SIG-M5 treated with dmso at 0.1 percent for 504 hours (cell line): ENCODE results near the gene GRIK4.
"Not testable (repeated sequence)": the region's sequence is repeated elsewhere in the genome, so short reads cannot be mapped to it uniquely, and the experiment has no call there.

Source experiments
- DNase-seq: peaks from one replicate; lab custom pipeline; 2025; ENCODE audit not compliant: unreplicated experiment; lab: John Stamatoyannopoulos, UW

GRIK4 gene

DNA sequence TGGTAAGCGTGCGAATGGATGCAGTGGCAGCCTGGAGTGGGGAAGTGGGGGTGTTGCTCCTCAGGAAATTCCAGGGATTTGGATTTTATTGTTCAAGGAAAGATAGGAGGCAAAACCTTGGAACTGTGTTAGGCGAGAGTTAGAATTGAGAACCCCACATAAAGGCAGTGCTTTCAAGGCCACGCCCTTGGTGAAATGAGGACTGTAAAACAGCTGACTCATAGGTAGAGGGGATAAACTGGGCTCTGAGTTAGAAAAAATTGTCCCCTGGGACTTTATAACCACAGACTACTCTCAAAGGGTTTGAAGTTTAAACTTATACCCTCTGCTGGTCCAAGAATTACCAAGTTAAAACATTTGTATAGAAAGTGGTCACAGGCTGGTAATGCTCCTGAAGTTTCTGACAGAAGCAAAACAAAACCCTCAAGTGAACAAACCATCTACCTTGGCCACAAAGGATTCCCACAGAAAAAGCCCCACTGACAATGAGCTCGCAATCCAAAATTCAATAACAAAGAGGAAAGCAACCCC, 262.0 kb downstream of the GRIK4 start:
- no peak for DNase-seq

DNA sequence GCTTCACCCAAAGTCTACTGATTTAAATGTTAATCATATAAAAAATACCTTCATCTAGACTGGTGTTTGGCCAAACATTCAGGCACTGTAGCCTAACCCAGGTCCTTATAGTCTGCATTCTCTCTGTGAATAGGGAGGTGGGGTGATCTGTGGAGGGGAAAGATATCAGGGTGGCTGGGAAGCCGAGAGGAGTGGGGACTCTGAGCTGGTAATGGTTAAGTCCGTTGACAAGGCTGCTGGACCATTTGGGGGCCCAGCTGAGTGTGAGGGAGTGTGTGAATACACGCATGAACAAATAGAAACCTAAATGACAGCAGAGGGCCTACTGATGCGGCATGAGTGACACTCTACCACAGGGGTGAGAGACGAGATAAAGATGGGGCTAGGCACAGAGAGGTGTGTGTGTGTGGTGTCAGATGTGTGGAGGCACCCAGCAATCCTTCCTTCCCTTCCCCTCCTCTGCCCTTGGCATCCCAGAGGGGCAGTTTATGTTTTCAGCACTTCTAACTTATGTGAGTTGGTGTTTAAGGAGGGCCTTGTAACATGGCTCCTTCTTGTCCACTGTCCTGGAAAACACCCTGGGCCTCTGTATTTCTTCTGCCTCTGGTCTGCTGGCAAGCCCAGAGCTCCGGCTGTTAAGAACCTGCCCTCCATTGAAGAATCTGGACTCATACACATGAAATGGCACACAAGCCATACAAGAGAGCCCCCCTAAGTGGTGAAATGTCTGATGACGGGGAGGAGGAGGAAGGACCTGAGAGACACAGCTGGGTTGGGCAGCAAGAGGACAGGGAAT, 263.2 kb downstream of the GRIK4 start:
- DNase-seq, result no peak

- no peak for DNase-seq
Observed at GRCh38 chr11:120775986-120776951, 264.7 kb downstream of the GRIK4 start.

GRCh38 chr11:120778685-120779490, 267.3 kb downstream of the GRIK4 start:
- DNase-seq, result no peak

GRCh38 chr11:120780239-120780638, 268.7 kb downstream of the GRIK4 start:
- no peak for DNase-seq

DNA sequence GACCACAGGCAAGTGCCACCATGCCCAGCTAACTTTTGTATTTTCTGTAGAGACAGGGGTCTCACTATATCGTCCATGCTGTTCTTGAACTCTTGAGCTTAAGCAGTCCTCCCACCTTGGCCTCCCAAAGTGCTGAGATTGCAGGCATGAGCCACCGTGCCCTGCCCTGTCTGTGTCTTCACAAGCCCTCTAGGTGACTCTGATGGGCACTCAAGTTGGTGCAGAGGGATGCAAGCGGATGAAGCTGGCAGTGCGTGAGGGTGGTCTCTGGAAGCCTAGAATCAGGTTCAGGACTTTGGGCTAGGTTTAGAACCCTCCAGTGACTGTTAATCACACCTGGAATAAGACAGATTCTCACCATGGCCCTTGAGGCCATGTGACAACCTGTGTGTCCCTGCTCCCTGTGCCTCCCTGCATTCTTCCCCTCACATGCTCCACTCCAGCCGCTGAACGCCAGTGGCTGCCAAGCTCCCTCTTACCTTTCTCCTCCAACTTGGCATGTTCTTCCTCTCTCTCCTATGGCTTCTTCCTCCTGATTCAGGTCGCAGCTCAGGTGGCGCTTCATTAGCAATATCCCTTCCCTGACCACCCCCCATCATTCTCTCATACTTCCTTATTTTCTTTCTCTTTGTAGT, 270.1 kb downstream of the GRIK4 start:
- DNase-seq, result no peak

GRCh38 chr11:120784566-120785251, 273.2 kb downstream of the GRIK4 start:
- no peak for DNase-seq

GRCh38 chr11:120785576-120785975, 274.0 kb downstream of the GRIK4 start:
- DNase-seq, result no peak

DNA sequence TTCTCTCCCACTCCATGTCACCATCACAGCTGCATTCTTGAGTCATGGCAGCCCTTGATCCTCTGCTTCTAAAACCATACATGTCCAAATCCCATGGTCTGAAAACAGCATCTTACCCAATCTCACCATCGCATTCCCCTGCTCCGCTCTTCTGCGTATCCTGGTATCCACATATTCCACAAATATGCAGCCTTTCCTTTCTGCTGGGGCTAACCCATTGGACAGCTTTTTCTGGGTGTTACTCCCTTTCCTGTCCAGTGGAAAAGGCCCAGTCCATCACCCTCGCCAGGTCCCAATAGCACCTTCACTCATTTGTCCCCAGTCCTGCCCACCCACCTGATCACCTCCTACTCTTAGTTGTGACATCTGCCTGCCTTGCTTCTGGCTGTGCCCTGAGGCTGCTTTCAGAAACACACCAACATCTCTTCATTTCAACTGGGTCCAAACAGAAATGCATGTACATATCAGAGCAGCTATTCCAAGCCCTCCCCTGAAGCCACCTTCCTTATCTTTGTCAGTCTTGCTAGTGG, 274.7 kb downstream of the GRIK4 start:
- no peak for DNase-seq

DNA sequence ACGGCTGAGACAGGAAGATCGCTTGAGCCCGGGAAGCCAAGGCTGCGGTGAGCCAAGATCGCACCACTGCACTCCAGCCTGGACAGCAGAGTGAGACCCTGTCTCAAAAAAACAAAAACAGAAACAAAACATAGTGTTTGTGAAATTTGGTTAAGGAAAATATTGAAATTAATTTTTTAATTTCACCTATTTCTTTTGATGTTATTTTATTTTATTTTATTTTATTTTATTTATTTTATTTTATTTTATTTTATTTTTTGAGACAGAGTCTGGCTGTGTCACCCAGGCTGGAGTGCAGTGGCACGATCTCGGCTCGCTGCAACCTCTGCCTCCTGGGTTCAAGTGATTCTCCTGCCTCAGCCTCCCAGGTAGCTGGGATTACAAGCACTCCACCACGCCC, 275.7 kb downstream of the GRIK4 start:
- DNase-seq, result not testable (repeated sequence)

DNA sequence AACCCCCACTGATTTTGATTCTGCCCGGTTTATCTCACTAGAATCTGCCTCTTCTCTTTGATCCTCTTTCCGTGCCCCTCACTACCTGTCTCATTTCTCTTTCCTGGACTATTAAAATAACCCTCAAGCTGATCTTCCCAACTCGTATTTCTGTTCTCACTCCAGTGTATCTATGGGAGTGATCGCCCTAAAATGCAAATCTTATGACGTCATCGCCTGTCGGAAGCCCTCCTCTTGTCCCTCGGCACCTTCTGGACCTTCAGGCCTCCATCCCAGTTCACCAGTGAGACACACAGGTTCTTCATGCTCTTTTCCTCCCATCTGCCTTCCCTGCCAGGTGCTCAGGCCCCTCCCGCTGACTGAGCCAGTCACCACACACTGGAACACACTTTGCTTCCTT, 277.8 kb downstream of the GRIK4 start:
- DNase-seq, result no peak

DNA sequence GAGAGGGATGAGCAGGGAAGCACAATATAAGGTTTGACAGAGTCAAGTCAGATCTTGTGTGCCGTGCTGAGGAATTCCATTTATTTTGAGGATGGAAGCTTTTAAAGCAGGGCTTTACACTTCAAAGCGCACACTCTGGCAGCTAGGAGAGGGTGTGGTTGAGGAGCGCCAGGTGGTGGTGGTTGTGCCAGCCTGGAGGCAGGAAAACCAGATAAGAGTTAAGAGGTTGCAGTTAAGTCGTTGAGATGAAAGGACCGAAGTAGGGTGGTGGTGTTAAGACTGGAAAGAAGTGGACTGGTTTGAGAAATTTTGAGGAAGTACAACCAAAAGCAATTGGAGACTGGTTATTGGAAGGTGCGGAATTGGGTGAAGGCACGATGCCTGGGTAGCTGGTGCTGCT, 280.8 kb downstream of the GRIK4 start:
- DNase-seq, result no peak

GRCh38 chr11:120793150-120793549, 281.6 kb downstream of the GRIK4 start:
- no peak for DNase-seq

DNA sequence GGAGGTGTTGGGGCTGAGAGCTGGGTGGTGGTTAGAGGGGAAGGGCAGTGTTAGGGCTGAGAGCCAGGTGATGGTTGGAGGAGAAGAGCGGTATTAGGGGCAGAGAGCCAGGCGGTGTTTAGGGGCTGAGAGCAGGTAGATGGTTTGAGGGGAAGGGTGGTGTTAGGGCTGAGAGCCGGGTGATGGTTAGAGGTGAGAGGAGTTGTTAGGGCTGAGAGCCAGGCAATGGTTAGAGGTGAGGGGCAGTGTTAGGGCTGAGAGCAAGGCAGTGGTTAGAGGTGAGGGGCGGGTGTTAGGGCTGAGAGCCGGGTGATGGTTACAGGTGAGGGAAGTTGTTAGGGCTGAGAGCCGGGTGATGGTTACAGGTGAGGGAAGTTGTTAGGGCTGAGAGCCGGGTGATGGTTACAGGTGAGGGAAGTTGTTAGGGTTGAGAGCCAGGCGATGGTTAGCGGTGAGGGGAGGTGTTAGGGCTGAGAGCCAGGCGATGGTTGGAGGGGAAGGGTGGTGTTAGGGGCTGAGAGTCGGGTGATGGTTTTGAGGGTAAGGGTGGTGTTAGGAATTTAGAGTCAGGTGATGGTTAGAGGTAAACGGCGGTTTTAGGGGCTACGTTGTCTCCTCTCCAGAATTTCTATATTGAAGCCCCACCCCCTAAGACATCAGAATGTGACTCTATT, 282.4 kb downstream of the GRIK4 start:
- no peak for DNase-seq

- no peak for DNase-seq
Observed at GRCh38 chr11:120794748-120795147, 283.2 kb downstream of the GRIK4 start.

GRCh38 chr11:120795185-120795584, 283.6 kb downstream of the GRIK4 start:
- DNase-seq, result no peak

- DNase-seq, result no peak
Observed at GRCh38 chr11:120797143-120797542, 285.6 kb downstream of the GRIK4 start.

- no peak for DNase-seq
Observed at GRCh38 chr11:120798854-120799253, 287.3 kb downstream of the GRIK4 start.

GRCh38 chr11:120800206-120800605, 288.7 kb downstream of the GRIK4 start:
- no peak for DNase-seq
